Thyroid gland (tissue), 4 donors: ENCODE measurements around the gene USP5.

Experiments
- POLR2A ChIP-seq, 2 donors: fragments of 450-650 bp; IDR thresholded peaks; one replicate each; pipeline ENCODE4 v1.6.1; 2017; ENCODE audit warnings: antibody characterized with exemption in 2 of 2, mild to moderate bottlenecking in 2 of 2, moderate library complexity in 1 of 2
- TF ChIP-seq, protein P1 (sequence below), 6 experiments: fragments of 200-600 bp in 3 of 6; fragments of 450-650 bp in 3 of 6; sonication (generic) in 3 of 6; IDR thresholded peaks; one replicate each; pipeline ENCODE4 v1.5.1; 2016 to 2019; ENCODE audit warnings: antibody characterized with exemption in 6 of 6, mild to moderate bottlenecking in 2 of 6, inconsistent platforms in 1 of 6, moderate library complexity in 1 of 6

DNA sequence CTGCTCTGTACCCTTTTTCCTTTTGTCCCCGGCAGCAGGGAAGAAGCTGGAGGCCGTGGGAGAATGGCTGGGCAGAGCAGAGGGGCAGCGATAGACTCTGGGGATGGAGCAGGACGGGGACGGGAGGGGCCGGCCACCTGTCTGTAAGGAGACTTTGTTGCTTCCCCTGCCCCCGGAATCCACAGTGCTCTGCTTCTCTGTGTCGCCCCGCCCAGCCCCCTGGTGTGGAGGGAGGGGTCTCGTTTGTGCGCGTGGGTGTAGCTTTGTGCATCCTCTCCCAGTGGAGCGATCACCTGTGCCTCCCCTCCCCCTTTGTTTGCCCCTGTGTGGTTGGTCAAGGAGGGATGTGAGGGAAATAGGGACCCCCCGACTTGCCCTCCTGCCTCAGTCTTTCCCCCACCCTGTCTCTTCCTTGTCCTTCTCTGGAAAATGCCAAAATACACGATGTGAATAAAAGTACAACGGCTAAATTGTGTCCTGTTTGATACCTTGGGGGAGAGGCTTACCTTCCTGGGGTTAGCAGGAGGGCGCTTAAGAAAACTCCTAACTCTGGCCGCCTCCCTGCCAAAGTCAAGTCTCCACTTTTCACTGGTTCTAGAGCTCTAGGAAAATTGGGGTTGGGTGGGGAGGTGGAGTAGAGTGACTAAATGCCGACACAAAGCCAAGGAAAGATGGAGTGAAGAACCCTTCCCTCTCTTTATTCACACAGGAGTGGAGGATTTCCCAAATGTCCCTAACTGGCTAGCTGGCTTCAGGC, 14.4 kb downstream of the USP5 start:
- TF ChIP-seq, protein P1, sequence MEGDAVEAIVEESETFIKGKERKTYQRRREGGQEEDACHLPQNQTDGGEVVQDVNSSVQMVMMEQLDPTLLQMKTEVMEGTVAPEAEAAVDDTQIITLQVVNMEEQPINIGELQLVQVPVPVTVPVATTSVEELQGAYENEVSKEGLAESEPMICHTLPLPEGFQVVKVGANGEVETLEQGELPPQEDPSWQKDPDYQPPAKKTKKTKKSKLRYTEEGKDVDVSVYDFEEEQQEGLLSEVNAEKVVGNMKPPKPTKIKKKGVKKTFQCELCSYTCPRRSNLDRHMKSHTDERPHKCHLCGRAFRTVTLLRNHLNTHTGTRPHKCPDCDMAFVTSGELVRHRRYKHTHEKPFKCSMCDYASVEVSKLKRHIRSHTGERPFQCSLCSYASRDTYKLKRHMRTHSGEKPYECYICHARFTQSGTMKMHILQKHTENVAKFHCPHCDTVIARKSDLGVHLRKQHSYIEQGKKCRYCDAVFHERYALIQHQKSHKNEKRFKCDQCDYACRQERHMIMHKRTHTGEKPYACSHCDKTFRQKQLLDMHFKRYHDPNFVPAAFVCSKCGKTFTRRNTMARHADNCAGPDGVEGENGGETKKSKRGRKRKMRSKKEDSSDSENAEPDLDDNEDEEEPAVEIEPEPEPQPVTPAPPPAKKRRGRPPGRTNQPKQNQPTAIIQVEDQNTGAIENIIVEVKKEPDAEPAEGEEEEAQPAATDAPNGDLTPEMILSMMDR (IDR thresholded peaks at IDR 0.05): no peak
- TF ChIP-seq POLR2A (IDR thresholded peaks at IDR 0.05): no peak
